Calu3 (cell line): ENCODE measurements around the gene CLCN3. TPM values are rescaled to one million over a fixed set of nuclear protein-coding genes. Genes with fewer than 3 reads are reported as not detected.

Source experiments
- BruUV-seq: library from RNA; stranded (reverse); fragments of 400-500 nt; replicated peaks from 2 replicates; lab custom pipeline; 2021; lab: Mats Ljungman, UMichigan
- CTCF ChIA-PET: fragments of 300-600 bp; sonication (Branson Sonifier 250); formaldehyde crosslinking; loops from one replicate; lab custom pipeline; 2022; ENCODE audit warnings: antibody characterized with exemption; lab: Charles Lee
- DNase-seq: peaks from one replicate; pipeline ENCODE4 v3.0.0; 2022
- H3K27ac Mint-ChIP-seq: one replicate; pipeline ENCODE4 v1.8.0; 2022; ENCODE audit warnings: mixed read lengths; ENCODE audit not compliant: unreplicated experiment
- H3K27me3 Mint-ChIP-seq: one replicate; pipeline ENCODE4 v1.8.0; 2022; ENCODE audit warnings: mixed read lengths; ENCODE audit not compliant: unreplicated experiment
- H3K36me3 Mint-ChIP-seq: one replicate; pipeline ENCODE4 v1.8.0; 2022; ENCODE audit warnings: mild to moderate bottlenecking, moderate library complexity, mixed read lengths; ENCODE audit not compliant: insufficient read depth, unreplicated experiment
- H3K4me1 Mint-ChIP-seq: one replicate; pipeline ENCODE4 v1.8.0; 2022; ENCODE audit warnings: mild to moderate bottlenecking, low read depth, mixed read lengths; ENCODE audit not compliant: unreplicated experiment
- H3K4me3 Mint-ChIP-seq: one replicate; pipeline ENCODE4 v1.8.0; 2022; ENCODE audit warnings: mild to moderate bottlenecking, low read depth, moderate library complexity, mixed read lengths; ENCODE audit not compliant: unreplicated experiment
- H3K9me3 Mint-ChIP-seq: one replicate; pipeline ENCODE4 v1.8.0; 2022; ENCODE audit warnings: low read depth, mixed read lengths; ENCODE audit not compliant: unreplicated experiment
- CTCF ChIP-seq: fragments of 200-600 bp; IDR thresholded peaks from one replicate; pipeline ENCODE4 v1.8.0; 2022; ENCODE audit warnings: antibody characterized with exemption; ENCODE audit not compliant: unreplicated experiment
- intact Hi-C: fragments of 100-400 bp; cut with micrococcal nuclease; formaldehyde crosslinking; loops from one replicate; pipeline ENCODE4 v1.10.0; 2022; ENCODE audit not compliant: unreplicated experiment
- total RNA-seq: library from RNA; stranded (reverse); gene quantifications from 2 replicates; pipeline ENCODE4 v1.2.3, GENCODE V29; 2022

Gene CLCN3
- total RNA-seq, 1 experiment from 2014 or later = 57.8 TPM

- peak overlapping the region; percentile 11 for H3K27ac Mint-ChIP-seq
- no peaks in the 10 kb centered on the region for H3K27me3 Mint-ChIP-seq
- no peaks in the 10 kb centered on the region for H3K9me3 Mint-ChIP-seq
- H3K36me3 Mint-ChIP-seq = peaks cover 4% of the 10 kb centered on the region
- DNase-seq = no peak
- no TSS peak for BruUV-seq
- CTCF ChIA-PET = interaction anchor here (0.7 to 2.1 kb wide), 2 partner anchors 10 to 17 kb away, joined by 3 to 12 read pairs; no protein-coding TSS in a partner anchor
- intact Hi-C loops = no loop called here
- peaks cover 12% of the 10 kb centered on the region for H3K4me1 Mint-ChIP-seq
- H3K4me3 Mint-ChIP-seq = no peak overlapping the region
- TF ChIP-seq CTCF = no peak
These were observed 29.3 kb downstream of the CLCN3 start for GRCh38 chr4:169649545-169650226.

- no peak for TF ChIP-seq CTCF
- no peak for DNase-seq
- no peak overlapping the region for H3K27ac Mint-ChIP-seq
- peaks cover 12% of the 10 kb centered on the region for H3K4me1 Mint-ChIP-seq
- intact Hi-C loops = no loop called here
- CTCF ChIA-PET = interaction anchor here (0.7 to 2.1 kb wide), 2 partner anchors 9 to 18 kb away, joined by 3 to 12 read pairs; no protein-coding TSS in a partner anchor
- H3K4me3 Mint-ChIP-seq = no peak overlapping the region
- no TSS peak for BruUV-seq
- no peaks in the 10 kb centered on the region for H3K9me3 Mint-ChIP-seq
- no peaks in the 10 kb centered on the region for H3K27me3 Mint-ChIP-seq
- H3K36me3 Mint-ChIP-seq = peaks cover 4% of the 10 kb centered on the region
These were observed 30.0 kb downstream of the CLCN3 start for GRCh38 chr4:169650227-169650936.

- no peaks in the 10 kb centered on the region for H3K27me3 Mint-ChIP-seq
- no peaks in the 10 kb centered on the region for H3K9me3 Mint-ChIP-seq
- peaks cover 15% of the 10 kb centered on the region for H3K4me1 Mint-ChIP-seq
- H3K36me3 Mint-ChIP-seq = peaks cover 4% of the 10 kb centered on the region
- no peak for DNase-seq
- CTCF ChIA-PET = no interaction called here
- H3K4me3 Mint-ChIP-seq = no peak overlapping the region
- no peak overlapping the region for H3K27ac Mint-ChIP-seq
- intact Hi-C loops = no loop called here
- BruUV-seq = no TSS peak
- no peak for TF ChIP-seq CTCF
These were observed 32.2 kb downstream of the CLCN3 start for GRCh38 chr4:169652535-169652934.

GRCh38 chr4:169655401-169655800 is 35.0 kb downstream of the CLCN3 start:
- H3K4me3 Mint-ChIP-seq = no peak overlapping the region
- H3K9me3 Mint-ChIP-seq = no peaks in the 10 kb centered on the region
- DNase-seq = no peak
- no TSS peak for BruUV-seq
- peaks cover 8% of the 10 kb centered on the region for H3K36me3 Mint-ChIP-seq
- H3K4me1 Mint-ChIP-seq = peaks cover 8% of the 10 kb centered on the region
- TF ChIP-seq CTCF = no peak
- H3K27ac Mint-ChIP-seq = no peak overlapping the region
- no peaks in the 10 kb centered on the region for H3K27me3 Mint-ChIP-seq
- intact Hi-C loops = no loop called here
- CTCF ChIA-PET = no interaction called here
